Measurements from ENCODE around the gene CHRNA4. TPM values are rescaled to one million over a fixed set of nuclear protein-coding genes. Genes with fewer than 3 reads are reported as not detected.

CHRNA4 gene
- total RNA-seq, 1 donor from 2014 or later, result 0.38 TPM

- Histone ChIP-seq H3K4me3 (no peak overlapping the region), H3K27ac (replicated peaks) (peak overlapping the region; percentile 30), H3K27me3 (ENCODE audit: low read depth) (peaks cover 61% of the 10 kb centered on the region), H3K4me1 (peaks cover 16% of the 10 kb centered on the region), H3K9me3 (replicated peaks) (no peaks in the 10 kb centered on the region), H3K36me3 (no peaks in the 10 kb centered on the region)
- no peak for DNase-seq
- intact Hi-C loops (cut with micrococcal nuclease), result no loop called here
- no peak for TF ChIP-seq CTCF (IDR thresholded peaks at IDR 0.05; ENCODE audit: borderline replicate concordance)
These were observed 8.8 kb upstream of the CHRNA4 start for GRCh38 chr20:63369724-63370617.

GRCh38 chr20:63369024-63369530, 7.9 kb upstream of the CHRNA4 start:
- no peaks in the 10 kb centered on the region for H3K36me3 ChIP-seq
- no peak for TF ChIP-seq CTCF (IDR thresholded peaks at IDR 0.05; ENCODE audit: borderline replicate concordance)
- no peak for DNase-seq
- intact Hi-C loops (cut with micrococcal nuclease), result no loop called here
- H3K4me1 ChIP-seq, result peaks cover 16% of the 10 kb centered on the region
- peaks cover 59% of the 10 kb centered on the region for H3K27me3 ChIP-seq (ENCODE audit: low read depth)
- H3K9me3 ChIP-seq (replicated peaks), result no peaks in the 10 kb centered on the region
- no peak overlapping the region for H3K4me3 ChIP-seq
- no peak overlapping the region for H3K27ac ChIP-seq (replicated peaks)

- Histone ChIP-seq H3K27ac (replicated peaks) (no peak overlapping the region), H3K4me3 (no peak overlapping the region), H3K27me3 (ENCODE audit: low read depth) (peaks cover 59% of the 10 kb centered on the region), H3K36me3 (no peaks in the 10 kb centered on the region), H3K9me3 (replicated peaks) (no peaks in the 10 kb centered on the region), H3K4me1 (peaks cover 16% of the 10 kb centered on the region)
- no peak for TF ChIP-seq CTCF (IDR thresholded peaks at IDR 0.05; ENCODE audit: borderline replicate concordance)
- DNase-seq, result no peak
- intact Hi-C loops (cut with micrococcal nuclease), result no loop called here
These were observed 7.0 kb upstream of the CHRNA4 start for GRCh38 chr20:63368151-63368550.

- no peaks in the 10 kb centered on the region for H3K9me3 ChIP-seq (replicated peaks)
- no peak overlapping the region for H3K27ac ChIP-seq (replicated peaks)
- DNase-seq, result no peak
- peaks cover 16% of the 10 kb centered on the region for H3K4me1 ChIP-seq
- no peaks in the 10 kb centered on the region for H3K36me3 ChIP-seq
- intact Hi-C loops (cut with micrococcal nuclease), result no loop called here
- no peak for TF ChIP-seq CTCF (IDR thresholded peaks at IDR 0.05; ENCODE audit: borderline replicate concordance)
- no peak overlapping the region for H3K4me3 ChIP-seq
- H3K27me3 ChIP-seq (ENCODE audit: low read depth), result peaks cover 59% of the 10 kb centered on the region
These were observed 6.4 kb upstream of the CHRNA4 start for GRCh38 chr20:63367446-63368055.

- intact Hi-C loops (cut with micrococcal nuclease), result no loop called here
- Histone ChIP-seq H3K9me3 (replicated peaks) (no peaks in the 10 kb centered on the region), H3K36me3 (no peaks in the 10 kb centered on the region), H3K27ac (replicated peaks) (no peak overlapping the region), H3K4me3 (no peak overlapping the region), H3K4me1 (peaks cover 19% of the 10 kb centered on the region), H3K27me3 (ENCODE audit: low read depth) (peaks cover 62% of the 10 kb centered on the region)
- no peak for DNase-seq
- TF ChIP-seq CTCF (IDR thresholded peaks at IDR 0.05; ENCODE audit: borderline replicate concordance), result no peak
These were observed 5.5 kb upstream of the CHRNA4 start for GRCh38 chr20:63366390-63367365.
